Testis (tissue), 2 donors: ENCODE measurements around the gene PTGES2.
"Not testable (repeated sequence)": the region's sequence is repeated elsewhere in the genome, so short reads cannot be mapped to it uniquely, and the experiment has no call there.

Source experiments
- POLR2A ChIP-seq: fragments of 450-650 bp; IDR thresholded peaks from one replicate; pipeline ENCODE4 v1.6.1; 2017; ENCODE audit warnings: antibody characterized with exemption, mild to moderate bottlenecking, moderate library complexity
- TF ChIP-seq, protein P1 (sequence below), 3 experiments: fragments of 450-650 bp in 2 of 3; fragments of 200-600 bp in 1 of 3; sonication (generic) in 1 of 3; IDR thresholded peaks; one replicate each; pipeline ENCODE4 v1.5.1; 2016 to 2019; ENCODE audit warnings: antibody characterized with exemption in 3 of 3, mild to moderate bottlenecking in 2 of 3, moderate library complexity in 1 of 3

DNA sequence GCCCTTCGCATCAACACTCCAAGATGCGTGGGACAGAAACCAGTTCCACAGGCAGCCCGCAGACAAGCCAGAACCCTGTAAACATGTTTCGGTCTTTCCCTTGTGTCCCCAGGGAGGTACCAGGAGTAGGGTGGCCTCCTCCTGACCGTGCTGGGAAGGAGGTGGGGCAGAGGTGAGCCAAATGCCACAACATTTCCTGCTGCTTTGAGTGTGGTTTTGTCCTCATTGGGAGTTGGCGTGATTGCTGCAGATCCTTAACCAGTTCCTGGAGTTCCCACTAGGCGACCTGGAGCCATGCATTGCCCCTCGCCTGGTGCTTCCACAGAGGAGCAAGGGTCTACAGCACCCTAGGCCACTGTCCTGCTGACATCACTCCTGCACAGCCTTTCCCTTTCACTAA is 8.0 kb upstream of the PTGES2 start:
- TF ChIP-seq, protein P1, sequence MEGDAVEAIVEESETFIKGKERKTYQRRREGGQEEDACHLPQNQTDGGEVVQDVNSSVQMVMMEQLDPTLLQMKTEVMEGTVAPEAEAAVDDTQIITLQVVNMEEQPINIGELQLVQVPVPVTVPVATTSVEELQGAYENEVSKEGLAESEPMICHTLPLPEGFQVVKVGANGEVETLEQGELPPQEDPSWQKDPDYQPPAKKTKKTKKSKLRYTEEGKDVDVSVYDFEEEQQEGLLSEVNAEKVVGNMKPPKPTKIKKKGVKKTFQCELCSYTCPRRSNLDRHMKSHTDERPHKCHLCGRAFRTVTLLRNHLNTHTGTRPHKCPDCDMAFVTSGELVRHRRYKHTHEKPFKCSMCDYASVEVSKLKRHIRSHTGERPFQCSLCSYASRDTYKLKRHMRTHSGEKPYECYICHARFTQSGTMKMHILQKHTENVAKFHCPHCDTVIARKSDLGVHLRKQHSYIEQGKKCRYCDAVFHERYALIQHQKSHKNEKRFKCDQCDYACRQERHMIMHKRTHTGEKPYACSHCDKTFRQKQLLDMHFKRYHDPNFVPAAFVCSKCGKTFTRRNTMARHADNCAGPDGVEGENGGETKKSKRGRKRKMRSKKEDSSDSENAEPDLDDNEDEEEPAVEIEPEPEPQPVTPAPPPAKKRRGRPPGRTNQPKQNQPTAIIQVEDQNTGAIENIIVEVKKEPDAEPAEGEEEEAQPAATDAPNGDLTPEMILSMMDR (IDR thresholded peaks at IDR 0.05): not testable (repeated sequence)
- TF ChIP-seq POLR2A: not testable (repeated sequence)
